Endometrium (tissue), 2 donors: ENCODE results near the gene GTF2F1.
"Not testable (repeated sequence)": the region's sequence is repeated elsewhere in the genome, so short reads cannot be mapped to it uniquely, and the experiment has no call there.

Experiments used
- FAIRE-seq: peaks from 2 replicates; lab custom pipeline; 2012; peaks lifted over from hg19 to GRCh38; lab: Jason Lieb, UNC
- donor health status: control.
- donor health status: control.

Gene GTF2F1

DNA sequence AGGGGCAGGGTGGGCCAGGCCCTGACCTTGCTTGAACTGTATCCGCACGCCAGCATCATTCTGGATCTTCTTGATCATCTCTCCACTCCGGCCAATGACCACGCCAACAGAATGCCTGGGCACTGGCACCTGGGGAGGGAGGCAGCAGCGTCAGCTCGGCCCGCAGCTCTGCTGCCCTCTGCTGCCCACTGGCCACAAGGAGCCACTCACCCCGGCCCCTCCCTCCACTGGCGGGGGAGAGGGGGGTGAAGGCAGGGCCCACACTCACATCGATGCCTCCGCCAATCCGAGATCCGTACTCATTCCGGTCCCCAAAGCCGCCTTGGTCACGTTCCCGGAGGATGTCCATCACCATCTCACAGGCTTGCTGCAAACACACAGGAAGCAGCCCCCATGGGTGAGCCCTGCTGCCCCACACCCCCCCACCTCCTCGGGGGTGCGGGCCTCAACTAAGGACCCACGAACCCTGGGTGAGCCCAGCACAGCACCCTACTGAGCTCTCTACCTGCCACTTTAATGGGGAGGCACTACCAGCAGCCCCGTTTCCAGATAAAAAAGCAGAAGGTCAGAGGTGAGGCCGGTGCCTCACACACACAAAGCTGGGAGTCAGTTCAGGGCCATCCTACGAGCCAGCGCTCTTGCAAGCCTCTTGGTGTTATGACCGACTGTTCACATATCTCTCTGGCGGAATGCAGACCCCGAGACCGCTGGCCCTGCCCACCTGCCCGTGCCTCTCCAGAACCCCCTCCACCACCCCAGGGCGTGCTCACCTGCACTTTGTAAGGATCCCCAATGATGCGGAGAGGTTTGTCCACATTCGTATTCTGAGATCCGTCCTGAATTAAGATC, 25.0 kb upstream of the GTF2F1 start:
- no peak for FAIRE-seq

DNA sequence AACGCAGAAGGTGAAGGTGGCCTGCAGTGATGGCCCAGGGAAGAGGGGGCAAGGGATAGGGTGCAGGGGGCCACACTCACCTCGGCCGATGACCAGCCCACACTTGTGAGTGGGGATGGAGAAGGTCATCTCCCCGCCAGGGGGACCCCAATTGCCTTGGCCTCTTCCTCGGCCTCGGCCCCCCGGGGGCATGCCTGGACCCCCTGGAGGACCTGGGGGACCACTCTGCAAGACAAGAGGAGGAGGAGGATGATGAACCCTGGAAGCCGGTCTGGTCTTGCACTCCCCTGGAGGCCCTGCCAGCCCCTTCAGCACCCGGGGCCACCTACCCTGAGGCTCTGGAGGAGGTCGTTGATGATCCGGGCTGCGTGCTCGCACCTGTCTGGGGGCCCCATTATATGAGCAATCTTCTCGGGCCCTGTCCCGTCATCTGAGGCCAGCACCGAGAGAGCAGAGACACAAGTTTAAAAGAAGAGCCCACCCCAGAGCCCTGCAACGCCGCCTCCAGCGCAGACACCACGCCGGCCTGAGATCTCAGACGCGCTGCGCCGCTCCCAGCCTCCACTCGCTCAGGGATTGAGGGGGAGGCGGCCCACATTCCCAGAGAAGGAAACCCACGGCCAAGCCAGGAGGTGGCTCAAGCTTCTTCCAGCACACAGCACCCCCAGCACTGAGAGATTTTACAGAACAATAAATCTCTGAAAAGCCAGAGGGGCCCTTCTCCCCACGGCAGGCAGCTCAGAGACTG, 23.9 kb upstream of the GTF2F1 start:
- no peak for FAIRE-seq

DNA sequence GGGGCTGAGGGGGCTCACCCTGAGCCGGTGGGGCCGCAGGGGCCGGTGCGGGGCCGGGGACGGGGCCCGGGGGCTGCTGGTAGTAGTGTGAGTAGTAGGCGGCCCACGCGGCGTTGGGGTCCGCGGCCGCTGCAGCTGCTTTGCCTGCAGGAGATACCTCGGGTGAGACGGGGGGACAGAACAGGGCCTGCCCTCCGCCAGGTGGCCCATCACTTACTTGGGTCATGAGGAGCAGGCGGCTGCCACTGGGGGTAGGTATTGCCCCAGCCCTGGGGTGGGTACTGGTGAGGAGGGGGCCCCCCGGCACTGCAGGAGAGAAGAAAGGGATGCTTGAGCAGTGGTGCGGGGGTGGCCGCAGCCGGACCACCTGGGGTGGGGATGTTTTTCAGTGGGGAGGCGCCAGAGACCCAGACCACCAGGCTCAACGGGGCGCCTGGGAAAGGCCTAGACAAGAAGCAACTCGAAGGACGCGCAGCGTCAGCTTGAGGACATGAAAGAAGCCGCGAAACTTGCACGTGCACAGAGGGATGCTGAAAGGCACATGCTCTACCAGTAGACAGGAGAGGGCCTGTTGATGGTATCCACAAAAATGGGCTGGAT, 22.7 kb upstream of the GTF2F1 start:
- no peak for FAIRE-seq

DNA sequence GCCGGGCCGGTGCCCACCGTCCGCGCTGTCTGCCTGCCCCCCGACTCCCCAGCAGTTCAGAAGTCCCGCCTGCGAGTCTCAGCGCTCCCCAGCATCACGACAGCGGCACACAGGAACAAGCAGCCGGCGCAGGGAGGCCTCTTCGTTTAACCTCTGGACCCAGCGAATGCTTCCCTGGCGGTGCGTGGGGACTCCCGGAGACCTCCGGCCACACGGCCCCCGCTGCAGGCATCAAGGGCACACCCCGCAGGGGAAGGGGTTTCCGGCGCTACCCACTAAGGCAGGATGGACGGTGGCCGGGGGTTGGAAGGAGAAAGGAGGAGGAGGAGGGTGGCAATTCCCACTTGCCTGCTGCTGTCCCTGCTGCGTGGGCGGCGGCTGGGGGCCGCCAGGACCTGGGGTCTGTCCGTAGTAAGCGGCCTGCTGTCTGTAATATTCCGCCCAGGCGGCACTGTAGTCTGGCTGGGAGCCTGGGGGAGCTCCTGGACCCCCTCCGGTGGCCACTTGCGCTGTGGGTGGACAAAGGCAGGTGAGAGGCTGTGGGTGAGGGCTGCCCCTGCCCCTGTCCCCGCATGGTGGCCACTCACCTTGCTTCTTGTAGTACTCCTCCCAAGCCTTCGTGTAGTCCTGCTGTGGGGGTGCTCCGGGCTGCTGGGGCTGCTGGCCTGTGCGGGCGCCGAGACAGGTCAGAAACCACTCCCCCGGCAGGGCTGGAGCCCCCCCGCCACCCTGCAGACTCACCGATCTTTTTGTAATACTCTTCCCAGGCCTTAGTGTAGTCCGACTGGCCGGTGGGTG, 22.0 kb upstream of the GTF2F1 start:
- no peak for FAIRE-seq

DNA sequence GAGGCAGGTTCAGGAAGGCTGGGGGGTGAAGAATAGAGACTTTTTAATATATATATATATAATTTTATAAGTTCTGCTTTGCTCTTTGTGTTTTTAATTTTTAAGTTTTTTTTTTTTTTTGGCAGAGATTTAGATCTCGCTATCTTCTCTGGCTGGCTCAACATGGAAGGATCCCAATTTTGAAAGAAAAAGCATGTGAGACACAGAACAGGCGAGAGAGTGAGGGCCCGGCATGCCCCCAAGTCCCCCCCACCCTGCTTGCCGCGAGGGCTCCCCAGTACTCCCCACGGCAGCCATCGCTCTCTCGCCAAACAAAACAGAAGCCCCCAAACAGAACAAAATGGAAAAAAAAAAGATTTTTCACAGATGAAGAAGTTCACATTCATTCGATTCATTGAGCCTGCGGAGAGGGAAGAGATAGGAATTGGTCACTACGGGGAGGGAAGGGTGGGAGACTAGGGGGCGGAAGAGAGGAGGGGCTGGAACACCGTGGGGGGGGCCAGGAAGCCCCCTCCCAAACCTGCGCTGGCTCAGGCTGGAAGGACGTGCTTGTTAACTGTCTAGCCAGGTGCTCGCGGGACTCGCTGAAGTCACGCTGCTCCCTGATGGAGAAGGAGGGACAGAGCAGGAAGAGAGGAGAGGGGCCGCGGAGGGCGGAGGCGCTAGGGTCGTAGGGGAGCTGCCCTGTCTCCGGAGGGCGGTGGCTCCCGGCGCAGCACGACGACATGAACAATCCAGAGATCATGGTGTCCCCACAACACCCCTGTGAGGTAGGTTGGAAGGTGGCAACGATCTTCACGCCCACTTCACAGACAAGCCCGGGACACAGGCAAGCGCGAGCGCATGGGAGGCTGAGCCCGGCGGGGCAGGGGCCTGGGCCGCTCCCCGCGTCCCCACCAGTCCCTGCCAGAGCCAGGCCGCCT, 21.0 kb upstream of the GTF2F1 start:
- no peak for FAIRE-seq

DNA sequence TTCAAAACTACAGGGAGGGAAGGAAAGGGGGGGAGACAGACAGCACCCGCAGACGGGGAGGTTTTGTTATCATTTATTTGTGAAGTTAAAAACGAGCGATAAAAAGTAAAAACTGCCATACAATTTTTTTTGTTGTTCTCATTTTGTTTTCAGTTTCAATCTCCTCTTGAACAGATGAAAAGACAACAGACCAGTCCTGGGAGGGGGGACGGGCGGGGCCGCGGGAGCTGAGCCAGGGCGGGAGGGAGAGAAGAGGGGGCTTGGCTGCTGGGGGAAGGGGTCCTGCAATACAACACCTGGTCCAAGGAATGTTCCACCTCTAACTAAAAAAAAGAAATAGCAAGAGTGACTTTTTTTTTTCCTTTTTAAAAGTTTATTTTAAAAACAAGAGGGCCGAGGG, 20.3 kb upstream of the GTF2F1 start:
- FAIRE-seq, result peak; percentile 91

DNA sequence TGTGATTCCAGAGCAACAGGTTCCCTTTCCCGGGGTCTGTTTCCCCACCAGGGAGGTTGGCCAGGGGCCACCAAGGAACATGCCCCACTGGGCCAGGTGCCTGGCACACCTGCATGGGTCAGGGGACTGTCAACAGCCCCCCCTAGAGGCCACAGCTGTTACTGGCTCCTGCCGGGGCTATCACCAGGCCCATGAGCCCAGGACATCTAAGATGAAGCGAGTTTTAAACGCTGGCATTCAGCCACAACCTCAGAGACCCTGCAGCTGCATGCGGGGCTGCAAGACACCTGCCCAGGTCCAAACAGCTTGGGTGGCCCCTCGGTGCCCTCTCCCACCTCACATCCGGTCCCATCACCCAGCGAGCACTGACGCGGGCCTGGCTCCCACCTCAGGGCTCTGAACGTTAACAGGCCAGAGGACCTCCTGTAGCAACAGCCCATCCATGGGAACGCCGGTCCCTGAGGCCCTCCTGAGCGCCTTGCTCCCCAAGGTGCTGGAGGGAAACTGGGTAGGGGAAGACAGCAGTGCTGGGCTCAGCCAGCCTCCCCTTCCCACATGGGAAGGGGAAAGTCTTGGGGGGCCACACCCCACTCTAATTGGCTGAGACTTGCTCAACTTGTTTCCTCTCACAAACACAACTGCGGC, 19.6 kb upstream of the GTF2F1 start:
- no peak for FAIRE-seq

DNA sequence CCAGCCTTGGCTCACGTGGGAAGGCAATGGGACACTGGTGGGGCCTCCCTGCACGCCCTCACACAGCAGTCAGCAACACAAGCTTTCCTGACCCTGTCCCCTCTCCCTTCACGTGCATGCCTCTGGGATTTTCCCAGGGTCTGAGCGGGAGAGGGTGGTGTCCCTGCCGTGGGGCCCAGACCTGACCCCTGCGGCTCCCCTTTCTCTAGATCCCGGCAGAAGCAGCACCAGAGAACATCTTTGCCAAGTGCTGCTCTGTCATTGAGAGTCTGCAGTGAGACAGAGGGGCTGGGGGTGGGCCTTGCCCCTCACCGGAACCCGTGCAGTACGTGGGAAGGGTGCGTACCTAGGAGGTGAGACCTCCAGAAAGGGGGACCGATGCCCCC, 19.1 kb upstream of the GTF2F1 start:
- FAIRE-seq, result no peak

DNA sequence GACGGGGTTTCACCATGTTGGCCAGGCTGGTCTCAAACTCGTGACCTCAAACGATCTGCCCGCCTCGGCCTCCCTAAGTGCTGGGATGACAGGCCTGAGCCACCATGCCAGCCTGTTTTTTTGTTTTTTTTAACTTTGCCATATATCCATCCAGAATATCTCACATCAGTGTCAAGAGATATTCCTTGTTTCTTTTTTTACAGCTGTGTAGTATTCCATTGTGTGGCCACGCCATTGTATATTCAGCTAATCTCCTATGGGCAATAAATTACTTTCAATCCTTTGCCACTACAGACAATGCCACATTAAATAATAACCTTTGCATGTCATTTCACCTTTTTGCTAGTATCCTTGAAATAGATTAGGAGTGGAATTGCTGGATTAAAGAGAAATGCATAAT, 16.4 kb upstream of the GTF2F1 start:
- no peak for FAIRE-seq

DNA sequence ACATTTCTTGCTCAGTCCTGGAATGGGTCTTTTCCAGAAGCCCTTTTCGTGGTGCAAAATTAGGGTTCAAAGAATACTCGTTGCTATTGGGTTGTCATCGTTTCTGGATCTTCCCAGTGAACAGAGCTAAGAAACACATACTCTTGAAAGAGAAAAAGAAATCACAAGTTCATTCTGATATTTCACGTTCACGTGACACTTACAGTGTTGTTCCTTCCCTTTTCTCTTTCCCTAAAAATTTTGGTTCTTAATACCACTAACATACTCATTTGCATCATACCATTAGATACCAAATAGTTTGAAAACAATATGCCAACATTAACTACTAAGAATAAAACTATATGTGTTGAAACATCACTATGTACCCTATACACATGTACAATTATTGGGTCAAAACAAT, 13.4 kb upstream of the GTF2F1 start:
- peak; percentile 4 for FAIRE-seq

DNA sequence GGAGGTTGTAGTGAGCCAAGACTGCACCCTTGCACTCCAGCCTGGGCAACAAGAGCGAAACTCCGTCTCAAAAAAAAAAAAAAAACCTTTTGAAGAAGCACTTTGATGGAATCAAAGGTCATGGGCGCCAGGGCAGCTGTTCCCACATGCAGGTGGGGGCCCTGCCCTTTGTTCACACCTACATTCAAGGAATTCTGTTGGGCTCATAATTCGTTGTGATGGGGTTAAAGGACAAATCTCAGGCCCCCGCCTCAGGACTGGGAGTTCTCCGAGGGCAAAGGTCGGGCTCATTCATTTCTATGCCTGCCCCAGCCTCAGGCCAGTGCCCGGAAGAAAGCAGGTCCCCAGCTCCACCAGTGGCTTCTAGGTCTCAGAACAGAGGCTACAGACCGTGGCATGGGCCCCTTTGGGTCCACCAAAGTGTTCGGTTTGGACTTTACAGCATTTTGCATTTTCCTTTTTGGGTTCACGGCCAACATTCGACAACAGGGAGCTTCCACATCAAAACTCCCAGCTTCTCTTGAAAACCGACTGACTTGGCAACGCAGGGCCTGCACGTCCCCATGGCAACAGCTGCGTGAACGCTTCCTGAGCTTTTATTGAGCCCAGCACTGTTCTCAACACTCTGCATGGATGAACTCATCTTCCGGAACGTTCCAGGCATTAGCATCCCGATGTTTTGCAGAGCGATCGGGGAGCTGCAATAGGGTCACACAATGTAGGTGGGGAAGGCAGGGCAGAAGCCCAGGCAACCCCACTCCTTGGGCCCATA, 10.1 kb upstream of the GTF2F1 start:
- no peak for FAIRE-seq

DNA sequence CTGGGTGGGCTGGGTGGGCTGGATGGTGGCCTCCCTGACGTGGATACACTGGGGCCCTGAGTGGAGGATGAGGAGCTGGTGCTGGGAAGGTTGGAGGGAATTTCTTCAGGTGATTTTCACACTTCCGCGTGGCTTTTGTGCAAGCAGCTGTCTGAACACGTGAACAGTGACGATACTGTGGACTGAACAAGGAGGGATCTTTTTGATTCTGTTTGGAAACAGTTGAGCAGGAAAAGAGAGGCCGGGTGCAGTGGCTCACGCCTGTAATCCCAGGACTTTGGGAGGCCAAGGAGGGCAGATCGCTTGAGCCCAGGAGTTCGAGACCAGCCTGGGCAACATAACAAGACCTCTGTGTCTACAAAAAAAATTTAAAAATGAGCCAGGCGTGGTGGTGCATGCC, 9.1 kb upstream of the GTF2F1 start:
- no peak for FAIRE-seq

DNA sequence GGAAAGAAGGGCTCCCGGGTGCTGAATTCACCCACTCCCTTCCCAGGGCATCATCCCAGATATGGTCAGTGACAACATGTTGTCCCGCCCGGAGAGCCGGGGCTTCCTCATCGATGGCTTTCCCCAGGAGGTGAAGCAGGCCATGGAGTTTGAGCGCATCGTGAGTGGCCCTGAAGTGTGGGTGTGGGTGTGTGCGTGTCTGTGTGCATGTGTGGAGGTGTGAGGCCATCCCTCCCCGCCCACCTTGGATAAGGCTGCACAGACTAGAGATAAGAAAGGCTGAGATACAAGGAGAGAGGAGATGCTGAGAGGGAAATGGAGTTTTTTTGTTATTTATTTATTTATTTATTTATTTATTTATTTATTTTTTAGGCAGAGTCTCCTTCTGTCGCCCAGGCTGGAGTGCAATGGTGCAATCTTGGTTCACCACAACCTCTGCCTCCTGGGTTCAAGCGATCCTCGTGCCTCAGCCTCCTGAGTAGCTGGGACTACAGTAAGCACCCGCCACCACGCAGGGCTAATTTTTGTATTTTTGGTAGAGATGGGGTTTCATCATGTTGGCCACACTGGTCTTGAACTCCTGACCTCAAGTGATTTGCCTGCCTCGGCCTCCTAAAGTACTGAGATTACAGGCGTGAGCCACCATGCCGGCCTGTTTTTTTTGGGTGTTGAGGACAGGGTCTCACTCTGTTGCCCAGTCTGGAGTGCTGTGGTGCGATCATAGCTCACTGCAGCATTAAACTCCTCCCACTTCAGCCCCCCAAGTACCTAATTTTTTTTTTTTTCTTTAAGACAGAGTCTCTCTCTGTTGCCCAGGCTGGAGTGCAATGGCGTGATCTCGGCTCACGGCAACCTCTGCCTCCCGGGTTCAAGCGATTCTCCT, 7.3 kb upstream of the GTF2F1 start:
- FAIRE-seq, result not testable (repeated sequence)

DNA sequence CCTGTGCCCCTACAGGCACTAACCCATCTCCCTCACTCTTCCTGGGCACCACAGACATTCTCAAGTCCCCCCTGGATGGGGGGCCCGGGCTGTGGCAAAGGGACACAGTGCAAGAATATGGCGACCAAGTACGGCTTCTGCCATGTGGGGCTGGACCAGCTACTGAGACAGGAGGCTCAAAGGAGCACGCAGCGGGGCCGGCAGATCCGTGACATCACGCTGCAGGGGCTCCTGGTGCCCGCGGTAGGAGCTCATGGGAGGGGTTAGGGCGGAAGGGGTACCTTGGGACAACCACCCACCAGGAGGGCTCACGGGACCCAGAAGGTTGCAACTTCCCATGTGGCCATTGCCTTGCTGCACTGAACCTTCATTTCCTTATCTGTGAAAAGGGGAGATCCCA, 3.3 kb upstream of the GTF2F1 start:
- no peak for FAIRE-seq

DNA sequence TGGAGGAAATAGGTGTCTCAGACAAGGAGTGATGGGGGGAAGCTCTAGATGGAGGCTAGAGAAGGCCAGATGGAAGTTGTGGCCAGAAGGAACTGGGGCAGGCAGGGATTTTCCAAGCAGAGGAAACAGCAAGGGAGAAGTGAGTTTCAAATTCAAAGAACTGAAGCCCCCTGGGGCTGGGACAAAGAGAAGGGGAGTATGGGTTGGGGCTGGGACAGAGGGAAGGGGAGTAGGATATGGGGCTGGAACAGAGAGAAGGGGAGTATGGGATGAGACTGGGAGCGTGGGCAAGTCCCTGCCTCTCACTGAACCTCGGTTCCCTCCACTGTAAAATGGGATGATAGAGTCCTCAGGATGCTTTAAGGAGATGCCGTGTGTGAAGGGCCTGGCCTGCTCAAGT, 1.9 kb upstream of the GTF2F1 start:
- no peak for FAIRE-seq

DNA sequence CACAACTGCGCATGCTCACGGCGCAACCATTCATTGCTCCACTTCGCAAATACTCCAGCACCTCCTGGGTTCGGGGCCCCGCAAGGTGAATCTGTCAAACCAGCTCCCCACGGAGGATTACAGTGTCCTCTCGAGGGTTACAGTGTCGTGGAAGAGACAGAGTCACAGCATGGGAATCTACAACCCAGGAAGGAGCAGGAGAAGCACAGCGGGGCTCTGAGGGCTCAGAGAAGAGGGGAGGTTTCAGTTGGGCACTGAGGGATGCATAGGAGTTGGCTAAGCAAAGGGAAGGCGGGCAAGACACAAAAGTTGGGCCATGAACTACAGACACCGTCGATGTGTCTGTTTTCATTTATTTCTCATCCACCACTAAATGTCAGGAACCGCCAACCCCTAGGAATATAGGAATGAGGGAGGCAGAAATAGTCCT, 1.0 kb upstream of the GTF2F1 start:
- no peak for FAIRE-seq

DNA sequence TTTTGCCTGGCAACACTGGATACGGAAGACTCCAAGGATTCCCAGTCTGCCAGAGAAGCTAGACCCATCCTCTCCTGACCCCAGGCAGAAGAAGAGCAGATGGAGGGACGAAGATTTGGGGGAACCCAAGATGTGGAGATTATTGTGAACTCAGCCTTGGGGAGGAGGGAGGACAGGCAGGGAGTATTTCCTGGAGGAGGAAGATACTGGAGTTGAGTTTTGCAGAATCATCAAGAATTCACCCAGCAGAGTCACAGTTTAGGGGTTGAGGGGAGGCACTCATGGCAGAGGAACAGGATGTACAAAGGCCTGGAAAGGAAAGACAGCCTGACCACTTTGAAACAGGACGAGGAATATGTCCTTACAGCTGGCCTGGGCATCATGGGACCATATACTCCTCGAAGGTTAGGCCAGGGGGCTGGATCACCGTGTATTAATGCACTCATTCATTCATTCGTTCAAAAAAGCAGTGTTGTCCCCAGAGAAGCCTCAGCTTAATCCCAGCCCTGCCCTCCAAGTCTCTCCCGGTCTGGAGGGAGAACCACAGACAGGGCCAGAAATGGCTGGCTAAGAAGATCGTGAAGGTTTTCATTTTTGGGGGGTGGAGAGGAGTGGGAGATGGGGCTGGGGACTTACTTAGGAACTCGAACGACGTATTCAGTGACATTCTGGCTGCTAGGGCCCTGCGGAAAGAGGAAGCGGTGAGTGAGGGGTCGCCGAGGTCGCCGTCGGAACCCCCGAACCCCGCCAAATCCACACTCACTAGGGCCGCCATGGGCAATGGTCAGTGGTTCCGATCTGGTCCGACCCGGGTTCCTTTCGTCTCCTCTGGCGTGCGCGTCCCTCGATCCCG, 517 bp downstream of the GTF2F1 start:
- FAIRE-seq, result no peak

DNA sequence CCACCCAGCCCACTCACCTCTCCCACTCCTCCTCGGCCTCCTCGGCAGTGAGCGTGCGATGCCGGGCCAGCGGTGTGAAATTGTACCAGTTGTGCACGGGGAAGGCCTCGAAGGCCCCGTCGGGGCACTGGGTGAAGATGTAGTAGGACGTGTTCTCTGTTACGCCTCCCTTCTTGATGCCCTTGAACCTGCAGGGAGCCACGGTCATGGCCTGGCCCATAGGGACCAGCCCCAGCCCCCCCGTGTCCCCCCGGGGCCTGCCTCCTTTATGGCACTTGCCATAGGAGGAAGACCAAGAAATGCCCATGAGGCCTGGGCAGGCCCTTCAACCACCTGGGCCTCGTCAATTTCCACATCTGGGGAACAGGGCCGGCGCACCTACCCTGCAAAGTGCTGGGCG, 5.6 kb downstream of the GTF2F1 start:
- no peak for FAIRE-seq
